Upper lobe of left lung (tissue), 6 donors: ENCODE data around the gene OR5K1. TPM values are rescaled to one million over a fixed set of nuclear protein-coding genes. Genes with fewer than 3 reads are reported as not detected.

ENCODE experiments used
- ATAC-seq, 2 donors: fragments of 200-7000 bp; cut with Tn5 transposase; one replicate each; pipeline ENCODE4 v1.9.1; 2022; ENCODE audit warnings: mild to moderate bottlenecking in 2 of 2, moderate library complexity in 2 of 2; ENCODE audit not compliant: low FRiP score in 2 of 2
- DNase-seq, 2 donors: peaks; one replicate each; pipeline ENCODE4 v3.0.0-alpha.2; 2019 to 2020
- H3K27ac ChIP-seq, 4 donors: fragments of 200-600 bp; sonication (generic); one replicate each; pipeline ENCODE4 v1.5.1; 2016 to 2019
- H3K27me3 ChIP-seq, 4 donors: fragments of 200-600 bp; sonication (generic); one replicate each; pipeline ENCODE4 v1.5.1; 2017 to 2019
- H3K36me3 ChIP-seq, 4 donors: fragments of 200-600 bp; sonication (generic); one replicate each; pipeline ENCODE4 v1.5.1; 2016 to 2019
- H3K4me1 ChIP-seq, 4 donors: fragments of 200-600 bp; sonication (generic); one replicate each; pipeline ENCODE4 v1.5.1; 2018 to 2019
- H3K4me3 ChIP-seq, 4 donors: fragments of 200-600 bp; sonication (generic); one replicate each; pipeline ENCODE4 v1.5.1; 2017 to 2019; ENCODE audit warnings: mild to moderate bottlenecking in 2 of 4, moderate library complexity in 1 of 4
- H3K9me3 ChIP-seq, 4 donors: fragments of 200-600 bp; sonication (generic); one replicate each; pipeline ENCODE4 v1.5.1; 2018 to 2019
- EP300 ChIP-seq, 4 donors: sonication (generic); formaldehyde crosslinking; IDR thresholded peaks; one replicate each; pipeline ENCODE4 v1.5.1; 2017; ENCODE audit warnings: antibody characterized with exemption in 4 of 4, control low read depth in 2 of 4
- POLR2A ChIP-seq, 4 donors: fragments of 450-650 bp; IDR thresholded peaks; one replicate each; pipeline ENCODE4 v1.5.1; 2016 to 2017; ENCODE audit warnings: antibody characterized with exemption in 4 of 4, mild to moderate bottlenecking in 2 of 4
- POLR2AphosphoS5 ChIP-seq, 2 donors: sonication (generic); formaldehyde crosslinking; IDR thresholded peaks; one replicate each; pipeline ENCODE4 v1.5.1; 2017; ENCODE audit warnings: antibody characterized with exemption in 2 of 2
- WGBS, 2 donors: methylation state at CpG; one replicate each; pipeline ENCODE4 v1.1.5; 2017 to 2018; 5-methylcytosine and 5-hydroxymethylcytosine counted together
- total RNA-seq, 6 donors: library from RNA; depleted of rRNA in 4 of 6; stranded (reverse); fragments of >200 nt in 4 of 6; gene quantifications; one replicate each; pipeline versions ENCODE4 v1.1.0 to v1.2.1, GENCODE V29; 2016 to 2021
- TF ChIP-seq, protein P1 (sequence below), 6 experiments: fragments of 450-650 bp in 4 of 6; fragments of 200-600 bp in 2 of 6; sonication (generic) in 2 of 6; IDR thresholded peaks; one replicate each; pipeline ENCODE4 v1.5.1; 2016 to 2019; ENCODE audit warnings: antibody characterized with exemption in 6 of 6
- donor health status: DM: no; HTN: no; CAD: no; lungs with moderate emphysema.
- donor health status: DM: no; HTN: yes; CAD: no; lungs with severe emphysema.

Gene OR5K1
- total RNA-seq, 6 donors from 2014 or later = not detected

DNA sequence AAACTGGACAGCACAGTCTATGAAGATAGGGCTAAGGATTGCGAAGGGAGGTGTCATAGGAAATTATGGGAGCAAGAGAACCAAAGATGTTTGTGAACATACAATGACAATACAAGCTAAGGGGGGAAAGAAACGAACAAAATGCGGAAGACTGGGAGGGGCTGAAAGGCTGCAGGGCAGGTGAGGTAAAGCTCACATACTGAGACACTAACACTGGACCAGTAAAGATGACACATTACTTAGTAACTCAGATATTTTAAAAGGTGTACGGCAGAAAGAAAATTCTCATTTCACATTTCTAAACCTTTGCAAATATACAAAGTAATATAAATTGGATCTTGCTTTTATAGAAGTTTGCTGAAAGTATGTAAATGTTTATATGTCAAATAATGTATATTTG lies 49.6 kb downstream of the OR5K1 start:
- ATAC-seq = no peak
- WGBS, 2 donors = 90 to 93% methylated on average over 4 of the region's 4 CpGs
- H3K36me3 ChIP-seq = peaks cover 0 to 48% (median 11%) of the 10 kb centered on the region in 4 donors

GRCh38 chr3:98513091-98513511 lies 50.1 kb downstream of the OR5K1 start:
- H3K27me3 ChIP-seq = no peaks in the 10 kb centered on the region
- no peak for DNase-seq

More for the DNA sequence above, 49.6 kb downstream of the OR5K1 start:
- no peak overlapping the region for H3K4me3 ChIP-seq
- H3K9me3 ChIP-seq = no peaks in the 10 kb centered on the region
- H3K27ac ChIP-seq = no peak overlapping the region
- H3K4me1 ChIP-seq = no peaks in the 10 kb centered on the region
- no peaks in the 10 kb centered on the region for H3K27me3 ChIP-seq
- no peak for DNase-seq
- TF ChIP-seq POLR2A (IDR thresholded peaks at IDR 0.05) = no peak
- no peak for TF ChIP-seq POLR2AphosphoS5 (IDR thresholded peaks at IDR 0.05)
- no peak for TF ChIP-seq EP300 (IDR thresholded peaks at IDR 0.05)
- TF ChIP-seq, protein P1, sequence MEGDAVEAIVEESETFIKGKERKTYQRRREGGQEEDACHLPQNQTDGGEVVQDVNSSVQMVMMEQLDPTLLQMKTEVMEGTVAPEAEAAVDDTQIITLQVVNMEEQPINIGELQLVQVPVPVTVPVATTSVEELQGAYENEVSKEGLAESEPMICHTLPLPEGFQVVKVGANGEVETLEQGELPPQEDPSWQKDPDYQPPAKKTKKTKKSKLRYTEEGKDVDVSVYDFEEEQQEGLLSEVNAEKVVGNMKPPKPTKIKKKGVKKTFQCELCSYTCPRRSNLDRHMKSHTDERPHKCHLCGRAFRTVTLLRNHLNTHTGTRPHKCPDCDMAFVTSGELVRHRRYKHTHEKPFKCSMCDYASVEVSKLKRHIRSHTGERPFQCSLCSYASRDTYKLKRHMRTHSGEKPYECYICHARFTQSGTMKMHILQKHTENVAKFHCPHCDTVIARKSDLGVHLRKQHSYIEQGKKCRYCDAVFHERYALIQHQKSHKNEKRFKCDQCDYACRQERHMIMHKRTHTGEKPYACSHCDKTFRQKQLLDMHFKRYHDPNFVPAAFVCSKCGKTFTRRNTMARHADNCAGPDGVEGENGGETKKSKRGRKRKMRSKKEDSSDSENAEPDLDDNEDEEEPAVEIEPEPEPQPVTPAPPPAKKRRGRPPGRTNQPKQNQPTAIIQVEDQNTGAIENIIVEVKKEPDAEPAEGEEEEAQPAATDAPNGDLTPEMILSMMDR (IDR thresholded peaks at IDR 0.05) = no peak

DNA sequence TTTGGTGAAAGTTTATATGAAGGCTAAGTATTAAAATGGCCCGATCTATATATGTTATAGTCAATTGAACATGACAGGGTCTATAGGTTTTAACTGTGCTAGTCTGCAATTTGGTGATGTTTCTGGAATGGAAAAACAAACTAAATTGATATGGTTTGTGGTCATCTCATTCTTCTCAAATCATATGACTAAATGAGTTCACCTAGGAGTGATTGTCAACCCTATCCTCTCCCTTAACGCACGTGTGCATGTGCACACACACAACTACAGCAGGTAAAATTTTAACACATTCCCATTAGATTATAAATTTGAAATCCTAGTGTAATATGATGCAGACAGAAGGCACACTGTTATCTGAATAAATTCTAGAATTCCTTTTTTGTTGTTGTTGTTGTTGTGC lies 50.7 kb downstream of the OR5K1 start:
- no peak overlapping the region for H3K27ac ChIP-seq
- DNase-seq (no peak), ATAC-seq (no peak)
- H3K4me3 ChIP-seq = no peak overlapping the region
- H3K4me1 ChIP-seq = peaks cover 0 to 1% (median 0%) of the 10 kb centered on the region in 4 donors
- 95 to 99% methylated on average over 3 of the region's 3 CpGs for whole genome bisulfite sequencing, 2 donors
- no peaks in the 10 kb centered on the region for H3K27me3 ChIP-seq
- TF ChIP-seq EP300 (IDR thresholded peaks at IDR 0.05) = no peak
- TF ChIP-seq POLR2AphosphoS5 (IDR thresholded peaks at IDR 0.05) = no peak
- TF ChIP-seq, protein P1 (IDR thresholded peaks at IDR 0.05) = no peak
- no peak for TF ChIP-seq POLR2A (IDR thresholded peaks at IDR 0.05)
- H3K9me3 ChIP-seq = no peaks in the 10 kb centered on the region
- H3K36me3 ChIP-seq = peaks cover 0 to 58% (median 11%) of the 10 kb centered on the region in 4 donors

More at GRCh38 chr3:98513091-98513511, 50.1 kb downstream of the OR5K1 start:
- Histone ChIP-seq H3K4me3 (no peak overlapping the region), H3K9me3 (no peaks in the 10 kb centered on the region), H3K27ac (no peak overlapping the region), H3K36me3 (peaks cover 0 to 51% (median 11%) of the 10 kb centered on the region in 4 donors), H3K4me1 (no peaks in the 10 kb centered on the region)
- WGBS, 2 donors = 60 to 79% methylated on average over 4 of the region's 4 CpGs
- TF ChIP-seq, protein P1 (IDR thresholded peaks at IDR 0.05) = no peak
- TF ChIP-seq POLR2A (IDR thresholded peaks at IDR 0.05) = no peak
- TF ChIP-seq EP300 (IDR thresholded peaks at IDR 0.05) = no peak
- ATAC-seq = no peak

DNA sequence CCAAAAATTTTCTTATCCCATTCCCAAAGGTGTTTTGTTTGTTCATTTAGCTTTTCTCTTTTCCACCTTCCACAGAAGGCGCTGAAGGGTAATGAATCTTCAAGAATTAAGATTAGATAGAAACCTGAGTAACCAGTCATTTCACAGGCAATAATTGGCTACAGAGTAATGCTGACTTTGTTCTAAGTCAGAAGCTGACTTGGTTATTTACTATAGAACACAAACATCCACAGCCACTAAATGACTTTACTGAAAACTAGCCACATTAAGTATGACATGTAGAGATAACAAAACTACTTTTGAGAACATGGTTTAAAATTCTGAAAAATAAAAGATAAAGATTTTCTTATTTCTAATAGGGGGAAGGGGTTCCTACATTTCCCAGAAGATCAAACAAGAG lies 51.9 kb downstream of the OR5K1 start:
- Histone ChIP-seq H3K27ac (no peak overlapping the region), H3K4me1 (peaks cover 0 to 11% (median 5%) of the 10 kb centered on the region in 4 donors), H3K4me3 (no peak overlapping the region), H3K27me3 (no peaks in the 10 kb centered on the region), H3K36me3 (peaks cover 0 to 62% (median 11%) of the 10 kb centered on the region in 4 donors), H3K9me3 (no peaks in the 10 kb centered on the region)
- ATAC-seq = no peak
- no peak for TF ChIP-seq POLR2AphosphoS5 (IDR thresholded peaks at IDR 0.05)
- no peak for TF ChIP-seq EP300 (IDR thresholded peaks at IDR 0.05)
- TF ChIP-seq, protein P1 (IDR thresholded peaks at IDR 0.05) = no peak
- TF ChIP-seq POLR2A (IDR thresholded peaks at IDR 0.05) = no peak
- no peak for DNase-seq
- 100% methylated on average over 1 of the region's 1 CpG for WGBS, 2 donors

DNA sequence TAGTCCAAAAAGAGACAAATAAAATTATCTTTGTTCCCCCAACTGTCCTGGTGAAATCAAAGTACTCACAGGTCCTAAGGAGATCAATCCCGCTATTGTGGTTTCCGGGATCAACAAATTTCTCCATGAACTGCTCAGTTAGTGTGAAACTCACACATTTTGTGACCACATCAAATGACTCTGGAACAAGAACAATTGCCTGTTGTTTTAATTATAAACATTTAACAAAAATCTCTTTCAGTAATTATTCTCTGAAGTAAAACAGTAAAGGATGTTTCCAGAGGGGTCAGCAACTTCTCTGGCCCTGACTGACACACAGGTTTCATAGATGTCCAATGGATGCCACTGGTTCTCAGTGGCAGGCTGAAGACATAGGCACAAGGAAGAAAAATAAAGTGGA lies 55.8 kb downstream of the OR5K1 start:
- ATAC-seq (no peak), DNase-seq (no peak)
- Histone ChIP-seq H3K4me1 (peaks cover 12 to 27% (median 18%) of the 10 kb centered on the region in 4 donors), H3K27me3 (no peaks in the 10 kb centered on the region), H3K36me3 (peaks cover 0 to 54% (median 11%) of the 10 kb centered on the region in 4 donors), H3K27ac (no peak overlapping the region), H3K4me3 (no peak overlapping the region), H3K9me3 (no peaks in the 10 kb centered on the region)
- TF ChIP-seq POLR2A (IDR thresholded peaks at IDR 0.05) (no peak), EP300 (IDR thresholded peaks at IDR 0.05) (no peak), POLR2AphosphoS5 (IDR thresholded peaks at IDR 0.05) (no peak)
- TF ChIP-seq, protein P1 (IDR thresholded peaks at IDR 0.05) = no peak
- WGBS, 2 donors = 98 to 100% methylated on average over 2 of the region's 2 CpGs
